ENCODE data around the gene GCGR.

The GCGR gene

GRCh38 chr17:81803728-81804558 is at the start of gene GCGR:
Gene GCGR, plus strand, starts transcription at chr17:81804150. Its CDS starts 4,869 bp downstream, at chr17:81809019.
- no peak for DNase-seq (ENCODE audit: low spot score)

DNA sequence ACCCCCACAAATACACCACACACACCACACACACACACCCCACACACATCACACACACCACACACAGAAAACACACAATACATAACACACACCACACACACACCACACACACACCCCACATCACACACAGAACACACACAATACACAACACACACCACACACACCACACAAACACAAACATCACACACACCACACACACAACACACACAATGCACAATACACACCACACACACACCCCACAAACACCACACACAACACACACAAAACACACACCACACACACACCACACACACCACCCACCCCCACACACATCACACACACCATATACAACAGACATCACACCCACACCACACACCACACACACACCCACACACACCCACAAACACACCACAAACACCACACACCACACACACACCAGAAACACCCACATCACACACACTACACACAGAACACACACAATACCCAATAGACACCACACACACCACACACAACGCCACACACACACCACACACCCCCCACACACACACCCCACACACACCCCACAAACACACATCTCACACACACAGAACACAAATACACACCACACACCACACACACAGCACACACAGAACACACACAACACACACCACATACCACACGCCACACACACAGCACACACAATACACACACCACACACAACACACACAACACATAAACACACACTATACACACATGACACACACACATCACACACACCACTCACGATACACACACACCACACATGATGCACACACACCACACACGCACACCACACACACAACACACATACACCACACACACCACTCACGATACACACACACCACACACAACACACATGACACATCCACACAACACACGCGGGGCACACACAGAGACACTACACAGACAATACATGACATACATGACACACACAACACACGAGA is 11.0 kb upstream of the GCGR start:
- DNase-seq (ENCODE audit: low spot score) = no peak

GRCh38 chr17:81794074-81794476 is 9.9 kb upstream of the GCGR start:
- DNase-seq (ENCODE audit: low spot score) = no peak

GRCh38 chr17:81794509-81794908 is 9.4 kb upstream of the GCGR start:
- DNase-seq (ENCODE audit: low spot score) = no peak

DNA sequence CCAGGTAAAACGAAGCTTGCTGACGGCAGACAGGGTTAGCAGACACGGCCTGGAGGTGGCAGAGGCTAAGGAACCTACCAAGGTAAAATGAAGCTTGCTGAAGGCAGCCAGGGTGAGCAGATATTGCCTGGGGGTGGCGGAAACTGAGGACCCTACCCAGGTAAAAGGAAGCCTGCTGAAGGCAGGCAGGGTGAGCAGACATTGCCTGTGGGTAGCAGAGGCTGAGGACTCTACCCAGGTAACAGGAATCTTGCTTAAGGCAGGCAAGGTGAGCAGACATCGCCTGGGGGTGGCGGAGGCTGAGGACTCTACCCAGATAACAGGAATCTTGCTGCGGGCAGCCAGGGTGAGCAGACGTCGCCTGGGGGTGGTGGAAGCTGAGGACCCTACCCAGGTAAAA is 2.6 kb upstream of the GCGR start:
- no peak for DNase-seq (ENCODE audit: low spot score)

GRCh38 chr17:81802048-81802758 is 1.7 kb upstream of the GCGR start:
- DNase-seq (ENCODE audit: low spot score) = no peak

- DNase-seq (ENCODE audit: low spot score) = no peak
Observed at GRCh38 chr17:81802856-81803643, 900 bp upstream of the GCGR start.

- no peak for DNase-seq (ENCODE audit: low spot score)
Observed at GRCh38 chr17:81804559-81805399, 829 bp downstream of the GCGR start.

GRCh38 chr17:81805707-81806460 is 1.9 kb downstream of the GCGR start:
- no peak for DNase-seq (ENCODE audit: low spot score)

GRCh38 chr17:81806461-81807209 is 2.7 kb downstream of the GCGR start:
- DNase-seq (ENCODE audit: low spot score) = no peak

- DNase-seq (ENCODE audit: low spot score) = no peak
Observed at GRCh38 chr17:81807210-81807719, 3.3 kb downstream of the GCGR start.

DNA sequence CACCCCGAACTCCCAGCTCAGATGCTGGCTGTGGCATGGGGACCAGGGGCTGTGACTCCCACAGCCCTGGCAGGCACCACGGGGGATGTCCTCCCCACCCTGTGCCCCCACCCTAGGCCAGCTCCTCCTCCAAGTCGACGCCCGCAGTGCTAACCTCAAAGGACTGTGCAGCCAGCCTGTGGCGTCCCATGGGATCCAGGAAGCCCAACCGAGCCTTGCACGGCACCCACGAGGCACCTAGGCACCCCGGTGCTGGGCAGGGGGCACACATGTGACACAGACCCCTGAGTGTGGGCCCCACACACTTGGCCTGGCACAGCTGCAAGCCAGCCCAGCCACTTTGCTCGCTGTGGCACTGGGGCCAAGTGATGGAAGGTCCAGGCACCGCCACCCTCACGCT is 3.9 kb downstream of the GCGR start:
- no peak for DNase-seq (ENCODE audit: low spot score)

GRCh38 chr17:81808778-81809555 is 5.0 kb downstream of the GCGR start:
- no peak for DNase-seq (ENCODE audit: low spot score)

DNA sequence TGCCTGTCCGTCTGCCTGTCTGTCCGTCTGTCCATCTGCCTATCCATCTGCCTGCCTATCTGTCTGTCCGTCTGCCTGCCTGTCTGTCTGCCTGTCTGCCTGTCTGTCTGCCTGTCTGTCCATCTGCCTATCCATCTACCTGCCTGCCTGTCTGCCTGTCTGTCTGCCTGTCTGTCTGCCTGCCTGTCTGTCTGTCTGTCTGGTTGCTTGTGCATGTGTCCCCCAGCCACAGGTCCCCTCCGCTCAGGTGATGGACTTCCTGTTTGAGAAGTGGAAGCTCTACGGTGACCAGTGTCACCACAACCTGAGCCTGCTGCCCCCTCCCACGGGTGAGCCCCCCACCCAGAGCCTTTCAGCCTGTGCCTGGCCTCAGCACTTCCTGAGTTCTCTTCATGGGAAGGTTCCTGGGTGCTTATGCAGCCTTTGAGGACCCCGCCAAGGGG is 5.6 kb downstream of the GCGR start:
- no peak for DNase-seq (ENCODE audit: low spot score)

GRCh38 chr17:81810476-81810875 is 6.5 kb downstream of the GCGR start:
- no peak for DNase-seq (ENCODE audit: low spot score)

DNA sequence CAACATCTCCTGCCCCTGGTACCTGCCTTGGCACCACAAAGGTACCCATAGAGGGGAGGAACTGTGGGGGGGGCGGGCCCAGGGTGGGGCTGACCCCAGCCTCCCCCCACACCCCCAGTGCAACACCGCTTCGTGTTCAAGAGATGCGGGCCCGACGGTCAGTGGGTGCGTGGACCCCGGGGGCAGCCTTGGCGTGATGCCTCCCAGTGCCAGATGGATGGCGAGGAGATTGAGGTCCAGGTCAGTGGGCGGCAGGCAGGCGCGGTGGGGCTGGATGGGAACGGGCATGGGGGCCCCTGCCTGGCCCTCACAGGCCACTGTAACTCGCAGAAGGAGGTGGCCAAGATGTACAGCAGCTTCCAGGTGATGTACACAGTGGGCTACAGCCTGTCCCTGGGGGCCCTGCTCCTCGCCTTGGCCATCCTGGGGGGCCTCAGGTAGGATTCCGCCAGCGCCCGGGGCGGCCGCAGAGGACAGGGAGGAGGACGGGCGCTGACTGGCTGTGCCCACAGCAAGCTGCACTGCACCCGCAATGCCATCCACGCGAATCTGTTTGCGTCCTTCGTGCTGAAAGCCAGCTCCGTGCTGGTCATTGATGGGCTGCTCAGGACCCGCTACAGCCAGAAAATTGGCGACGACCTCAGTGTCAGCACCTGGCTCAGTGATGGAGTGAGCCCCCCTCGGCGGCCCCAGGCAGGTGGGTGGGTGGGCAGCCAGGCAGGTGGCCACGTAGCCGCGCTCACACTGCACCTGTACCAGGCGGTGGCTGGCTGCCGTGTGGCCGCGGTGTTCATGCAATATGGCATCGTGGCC is 7.1 kb downstream of the GCGR start:
- DNase-seq (ENCODE audit: low spot score) = no peak

Data from germinal center (tissue), 1 donor.